Tibial artery (tissue), 4 donors: ENCODE data around the gene IL1RAPL2.

Experiments
- DNase-seq, 2 donors: peaks; one replicate each; pipeline ENCODE4 v3.0.0-alpha.2; 2019
- H3K27ac ChIP-seq, 2 donors: fragments of 200-600 bp; sonication (generic) in 1 of 2; 1 replicate in 1 of 2; 2 replicates in 1 of 2; pipeline ENCODE4 v1.5.1; 2018 to 2019; ENCODE audit warnings: mild to moderate bottlenecking in 1 of 2
- H3K27me3 ChIP-seq, 2 donors: fragments of 200-600 bp; sonication (generic) in 1 of 2; one replicate each; pipeline versions ENCODE4 v1.5.1 to v1.6.0; 2016 to 2019
- H3K36me3 ChIP-seq, 3 donors: fragments of 200-600 bp; sonication (generic) in 2 of 3; one replicate each; pipeline ENCODE4 v1.5.1; 2016 to 2019; ENCODE audit warnings: mild to moderate bottlenecking in 2 of 3
- H3K4me1 ChIP-seq, 4 donors: fragments of 200-600 bp; sonication (generic) in 2 of 4; 1 replicate in 3 of 4; 2 replicates in 1 of 4; pipeline ENCODE4 v1.5.1; 2016 to 2019
- H3K4me3 ChIP-seq, 2 donors: fragments of 200-600 bp; sonication (generic) in 1 of 2; 1 replicate in 1 of 2; 2 replicates in 1 of 2; pipeline ENCODE4 v1.5.1; 2018 to 2019; ENCODE audit warnings: mild to moderate bottlenecking in 2 of 2
- H3K9me3 ChIP-seq, 3 donors: fragments of 200-600 bp; sonication (generic) in 1 of 3; one replicate each; pipeline ENCODE4 v1.5.1; 2016 to 2019
- intact Hi-C: fragments of 100-400 bp; cut with DNase I; formaldehyde crosslinking; loops from one replicate; pipeline ENCODE4 v1.15.0; 2023; ENCODE audit warnings: low total_unique reads
- TF ChIP-seq, protein P1 (sequence below), 2 experiments: fragments of 200-600 bp in 1 of 2; fragments of 450-650 bp in 1 of 2; IDR thresholded peaks; one replicate each; pipeline ENCODE4 v1.5.1; 2017 to 2019; ENCODE audit warnings: antibody characterized with exemption in 2 of 2, mild to moderate bottlenecking in 1 of 2, moderate library complexity in 1 of 2

Gene IL1RAPL2

DNA sequence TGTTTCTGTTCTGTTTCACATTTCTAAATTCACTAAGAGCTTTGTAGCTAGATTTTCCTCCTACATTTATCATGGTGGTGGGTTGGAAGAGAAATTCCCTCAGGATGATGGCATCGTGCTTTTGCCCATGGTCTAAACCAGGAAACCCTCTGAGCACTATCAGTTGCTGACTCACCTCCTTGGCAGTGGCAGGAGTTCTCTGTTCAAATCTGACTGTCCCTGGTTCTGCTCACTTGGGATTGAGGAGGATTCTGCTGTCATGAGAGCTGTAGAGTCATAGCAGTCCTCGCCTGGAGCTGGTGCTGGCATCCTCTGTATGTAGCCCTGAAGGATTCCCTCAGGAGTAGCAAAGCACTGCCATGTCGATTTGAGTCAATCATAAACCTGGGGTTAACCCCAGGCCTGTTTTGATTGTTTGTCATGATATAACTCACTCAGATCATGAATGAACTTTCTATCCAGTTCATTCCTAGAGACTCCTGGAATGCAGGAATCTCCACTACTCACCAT is 645.1 kb downstream of the IL1RAPL2 start:
- Histone ChIP-seq H3K27me3 (no peaks in the 10 kb centered on the region), H3K4me1 (no peaks in the 10 kb centered on the region), H3K4me3 (no peak overlapping the region), H3K9me3 (peaks cover 0 to 5% (median 0%) of the 10 kb centered on the region in 3 donors), H3K27ac (no peak overlapping the region), H3K36me3 (no peaks in the 10 kb centered on the region)
- DNase-seq: no peak
- TF ChIP-seq, protein P1, sequence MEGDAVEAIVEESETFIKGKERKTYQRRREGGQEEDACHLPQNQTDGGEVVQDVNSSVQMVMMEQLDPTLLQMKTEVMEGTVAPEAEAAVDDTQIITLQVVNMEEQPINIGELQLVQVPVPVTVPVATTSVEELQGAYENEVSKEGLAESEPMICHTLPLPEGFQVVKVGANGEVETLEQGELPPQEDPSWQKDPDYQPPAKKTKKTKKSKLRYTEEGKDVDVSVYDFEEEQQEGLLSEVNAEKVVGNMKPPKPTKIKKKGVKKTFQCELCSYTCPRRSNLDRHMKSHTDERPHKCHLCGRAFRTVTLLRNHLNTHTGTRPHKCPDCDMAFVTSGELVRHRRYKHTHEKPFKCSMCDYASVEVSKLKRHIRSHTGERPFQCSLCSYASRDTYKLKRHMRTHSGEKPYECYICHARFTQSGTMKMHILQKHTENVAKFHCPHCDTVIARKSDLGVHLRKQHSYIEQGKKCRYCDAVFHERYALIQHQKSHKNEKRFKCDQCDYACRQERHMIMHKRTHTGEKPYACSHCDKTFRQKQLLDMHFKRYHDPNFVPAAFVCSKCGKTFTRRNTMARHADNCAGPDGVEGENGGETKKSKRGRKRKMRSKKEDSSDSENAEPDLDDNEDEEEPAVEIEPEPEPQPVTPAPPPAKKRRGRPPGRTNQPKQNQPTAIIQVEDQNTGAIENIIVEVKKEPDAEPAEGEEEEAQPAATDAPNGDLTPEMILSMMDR (IDR thresholded peaks at IDR 0.05): no peak
- intact Hi-C loops: no loop called here

DNA sequence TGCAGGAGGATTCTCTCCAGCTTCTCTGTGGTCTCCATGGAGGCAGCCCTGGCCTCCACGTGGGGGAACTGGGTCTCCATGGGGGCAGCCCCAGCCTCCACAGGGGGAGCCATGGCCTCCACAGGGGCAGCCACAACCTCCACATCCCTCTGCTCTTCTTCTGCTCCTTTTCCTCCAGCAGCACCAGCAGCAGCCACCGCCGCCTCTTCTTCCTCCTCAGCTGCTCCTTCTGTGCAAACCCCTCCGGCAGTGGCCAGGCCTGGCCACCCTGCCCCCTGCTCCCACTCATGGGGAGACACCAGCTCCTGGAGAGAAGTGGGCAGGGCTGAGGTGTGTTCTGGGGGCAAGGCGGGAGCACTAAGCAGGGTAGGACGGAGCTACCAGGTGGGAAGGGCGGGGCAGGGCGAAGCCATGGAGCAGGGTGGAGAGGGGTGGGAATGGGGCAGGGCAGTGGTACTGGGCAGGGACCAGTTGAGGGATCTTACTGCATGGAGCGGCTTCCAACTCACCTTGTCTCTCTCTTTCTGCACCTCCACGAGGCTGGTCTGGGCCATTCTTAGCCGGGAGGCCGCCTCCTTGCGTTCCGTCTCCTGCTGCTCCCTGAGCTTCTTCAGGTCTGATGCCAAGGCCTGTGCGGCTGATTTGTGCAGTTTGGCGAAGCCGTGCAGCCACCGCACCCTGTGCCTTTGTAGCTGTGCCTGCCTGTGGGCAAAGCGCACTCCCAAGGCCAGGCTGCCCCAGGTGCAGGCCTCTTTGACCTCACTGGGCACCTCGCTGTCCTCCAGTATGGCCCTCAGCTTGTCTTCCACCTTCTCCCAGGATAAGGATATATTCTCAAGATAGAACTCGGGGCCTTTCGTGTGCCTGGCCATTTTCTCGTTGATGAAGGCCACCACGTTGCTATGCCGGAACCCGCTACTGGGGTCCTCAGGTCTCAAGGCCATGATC is 653.7 kb downstream of the IL1RAPL2 start:
- TF ChIP-seq, protein P1 (IDR thresholded peaks at IDR 0.05): no peak
- H3K9me3 ChIP-seq: no peaks in the 10 kb centered on the region
- no peaks in the 10 kb centered on the region for H3K4me1 ChIP-seq
- DNase-seq: no peak
- no peak overlapping the region for H3K27ac ChIP-seq
- no peak overlapping the region for H3K4me3 ChIP-seq
- no peaks in the 10 kb centered on the region for H3K27me3 ChIP-seq
- no peaks in the 10 kb centered on the region for H3K36me3 ChIP-seq
- intact Hi-C loops: no loop called here

DNA sequence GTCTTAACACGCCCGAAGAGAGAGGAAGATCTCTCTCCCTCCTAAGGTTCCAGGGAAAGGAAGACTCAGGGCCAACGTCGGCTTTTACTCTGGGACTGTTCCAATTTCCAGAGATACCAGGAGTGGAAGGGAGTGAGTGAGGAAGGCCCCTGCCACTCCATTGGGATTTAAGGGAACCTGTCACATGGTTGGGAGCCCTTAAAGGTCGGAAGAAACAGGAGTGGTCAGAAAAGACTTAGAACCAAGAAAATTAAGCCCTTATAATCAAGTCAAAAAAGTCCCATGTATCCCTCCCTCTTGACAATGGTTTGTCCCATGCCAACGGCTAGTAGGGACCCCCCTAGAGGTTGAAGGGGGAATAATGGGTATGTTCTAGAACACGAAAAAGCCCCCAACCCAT is 654.6 kb downstream of the IL1RAPL2 start, which contains the start of gene TEX13A:
Gene TEX13A, minus strand, starts transcription at position 59 of the 400 bp plus-strand sequence. CDS start 297 bp downstream, outside the sequence.
- no peaks in the 10 kb centered on the region for H3K27me3 ChIP-seq
- no peak for DNase-seq
- H3K27ac ChIP-seq: no peak within 1 kb of the TSS
- TF ChIP-seq, protein P1 (IDR thresholded peaks at IDR 0.05): no peak
- no peaks in the 10 kb centered on the region for H3K4me1 ChIP-seq
- intact Hi-C loops: no loop called here
- H3K4me3 ChIP-seq: no peak within 1 kb of the TSS
- no peaks in the 10 kb centered on the region for H3K9me3 ChIP-seq
- H3K36me3 ChIP-seq: no peaks in the 10 kb centered on the region

DNA sequence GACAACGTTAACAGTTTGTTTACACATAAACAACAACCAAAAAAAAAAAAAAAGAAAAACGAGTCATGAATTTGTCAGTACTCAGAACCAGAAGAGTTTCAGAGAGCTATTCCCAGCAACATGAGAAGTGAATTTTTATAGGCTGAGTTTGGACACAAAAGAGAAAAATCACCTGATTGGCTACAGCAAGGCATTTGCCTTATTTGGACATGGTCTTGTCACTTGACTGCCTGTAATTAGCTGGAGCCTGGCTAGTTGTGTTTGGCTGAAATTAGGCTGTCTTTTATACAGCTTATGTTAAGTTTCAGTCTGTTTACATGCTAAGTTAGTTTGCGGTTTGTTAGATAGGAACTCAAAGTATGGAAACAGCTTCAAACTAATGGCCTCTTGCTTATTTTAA is 655.4 kb downstream of the IL1RAPL2 start:
- Histone ChIP-seq H3K36me3 (no peaks in the 10 kb centered on the region), H3K9me3 (no peaks in the 10 kb centered on the region), H3K4me1 (no peaks in the 10 kb centered on the region), H3K27ac (no peak overlapping the region), H3K27me3 (no peaks in the 10 kb centered on the region), H3K4me3 (no peak overlapping the region)
- DNase-seq: no peak
- TF ChIP-seq, protein P1 (IDR thresholded peaks at IDR 0.05): no peak
- intact Hi-C loops: no loop called here

DNA sequence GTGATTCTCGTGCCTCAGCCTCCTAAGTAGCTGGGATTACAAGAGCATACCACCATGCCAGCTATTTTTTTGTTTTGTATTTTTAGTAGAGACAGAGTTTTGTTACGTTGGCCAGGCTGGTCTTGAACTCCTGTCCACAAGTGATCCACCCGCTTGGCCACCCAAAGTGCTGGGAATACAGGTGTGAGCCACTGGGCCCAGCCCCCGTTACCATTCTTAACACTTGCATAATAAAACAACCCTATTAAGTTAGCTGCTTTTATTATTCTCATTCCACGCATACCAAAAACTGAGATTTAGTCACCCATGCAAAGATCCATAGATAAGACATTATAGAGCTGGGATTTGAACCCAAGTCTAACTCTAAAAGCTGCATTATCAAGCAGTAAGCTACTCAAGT is 660.5 kb downstream of the IL1RAPL2 start:
- Histone ChIP-seq H3K27ac (no peak overlapping the region), H3K4me1 (no peaks in the 10 kb centered on the region), H3K36me3 (no peaks in the 10 kb centered on the region), H3K4me3 (no peak overlapping the region), H3K27me3 (no peaks in the 10 kb centered on the region), H3K9me3 (no peaks in the 10 kb centered on the region)
- intact Hi-C loops: no loop called here
- TF ChIP-seq, protein P1 (IDR thresholded peaks at IDR 0.05): no peak
- no peak for DNase-seq
